ENCODE measurements around the gene C4B.

GRCh38 chr6:32047084-32047478 lies 32.5 kb downstream of the C4B start:
- TF ChIP-seq SP1 (IDR thresholded peaks at IDR 0.05) (no peak), ZNF384 (IDR thresholded peaks at IDR 0.05) (no peak), FOXM1 (IDR thresholded peaks at IDR 0.05; ENCODE audit: borderline replicate concordance) (no peak), SUZ12 (IDR thresholded peaks at IDR 0.05) (no peak), ELF4 (IDR thresholded peaks at IDR 0.05) (no peak), HDGF (IDR thresholded peaks at IDR 0.05; ENCODE audit: borderline replicate concordance) (no peak), PKNOX1 (IDR thresholded peaks at IDR 0.05) (no peak), NFRKB (IDR thresholded peaks at IDR 0.05) (no peak), LEF1 (IDR thresholded peaks at IDR 0.05; ENCODE audit: borderline replicate concordance) (no peak), FOXA1 (IDR thresholded peaks at IDR 0.05) (no peak), FOXK2 (IDR thresholded peaks at IDR 0.05) (no peak)
